LNCaP clone FGC (cell line): Measurements from ENCODE around the gene UBE2J1.

Experiments
- DNase-seq: peaks from one replicate; pipeline ENCODE4 v3.0.0-alpha.2; 2011; ENCODE audit warnings: low read depth
- H3K4me3 ChIP-seq: 2 replicates; pipeline ENCODE4 v1.5.1; 2011; ENCODE audit warnings: mild to moderate bottlenecking, low read depth, low read length, control low read depth
- TF ChIP-seq, protein P1 (sequence below): IDR thresholded peaks from 2 replicates; pipeline ENCODE4 v1.5.1; 2012; ENCODE audit warnings: mild to moderate bottlenecking; ENCODE audit not compliant: control insufficient read depth, insufficient read depth; ENCODE audit errors: extremely low read depth

The UBE2J1 gene

DNA sequence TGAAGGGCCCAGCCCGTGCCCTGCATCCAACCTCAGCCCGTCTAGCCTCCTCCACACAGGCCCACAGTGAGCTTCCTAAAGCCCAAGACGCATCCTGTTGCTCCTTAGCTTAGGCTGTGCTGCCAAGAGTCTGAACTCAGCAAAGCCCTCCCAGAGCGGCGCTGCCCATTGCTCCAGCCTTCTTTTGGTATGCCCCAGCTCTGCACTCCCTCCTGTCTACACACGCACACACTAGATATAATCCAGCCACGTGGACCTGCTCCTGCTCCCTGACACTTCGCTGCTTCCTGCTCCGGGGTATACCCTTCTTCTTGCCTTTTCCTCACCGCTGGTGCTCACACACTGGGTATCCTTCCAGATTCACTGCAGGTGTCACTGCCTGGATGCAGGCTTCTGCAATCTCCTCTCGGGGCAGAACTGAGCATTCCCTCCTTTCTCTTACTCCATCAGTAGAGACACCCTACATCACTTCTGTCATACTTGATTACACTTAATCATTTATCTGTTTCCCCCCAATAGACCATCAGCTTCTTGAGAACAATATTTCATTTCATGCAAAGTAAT is 61.2 kb downstream of the UBE2J1 start:
- no peak overlapping the region for H3K4me3 ChIP-seq
- no peak for DNase-seq
- TF ChIP-seq, protein P1, sequence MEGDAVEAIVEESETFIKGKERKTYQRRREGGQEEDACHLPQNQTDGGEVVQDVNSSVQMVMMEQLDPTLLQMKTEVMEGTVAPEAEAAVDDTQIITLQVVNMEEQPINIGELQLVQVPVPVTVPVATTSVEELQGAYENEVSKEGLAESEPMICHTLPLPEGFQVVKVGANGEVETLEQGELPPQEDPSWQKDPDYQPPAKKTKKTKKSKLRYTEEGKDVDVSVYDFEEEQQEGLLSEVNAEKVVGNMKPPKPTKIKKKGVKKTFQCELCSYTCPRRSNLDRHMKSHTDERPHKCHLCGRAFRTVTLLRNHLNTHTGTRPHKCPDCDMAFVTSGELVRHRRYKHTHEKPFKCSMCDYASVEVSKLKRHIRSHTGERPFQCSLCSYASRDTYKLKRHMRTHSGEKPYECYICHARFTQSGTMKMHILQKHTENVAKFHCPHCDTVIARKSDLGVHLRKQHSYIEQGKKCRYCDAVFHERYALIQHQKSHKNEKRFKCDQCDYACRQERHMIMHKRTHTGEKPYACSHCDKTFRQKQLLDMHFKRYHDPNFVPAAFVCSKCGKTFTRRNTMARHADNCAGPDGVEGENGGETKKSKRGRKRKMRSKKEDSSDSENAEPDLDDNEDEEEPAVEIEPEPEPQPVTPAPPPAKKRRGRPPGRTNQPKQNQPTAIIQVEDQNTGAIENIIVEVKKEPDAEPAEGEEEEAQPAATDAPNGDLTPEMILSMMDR, result no peak

DNA sequence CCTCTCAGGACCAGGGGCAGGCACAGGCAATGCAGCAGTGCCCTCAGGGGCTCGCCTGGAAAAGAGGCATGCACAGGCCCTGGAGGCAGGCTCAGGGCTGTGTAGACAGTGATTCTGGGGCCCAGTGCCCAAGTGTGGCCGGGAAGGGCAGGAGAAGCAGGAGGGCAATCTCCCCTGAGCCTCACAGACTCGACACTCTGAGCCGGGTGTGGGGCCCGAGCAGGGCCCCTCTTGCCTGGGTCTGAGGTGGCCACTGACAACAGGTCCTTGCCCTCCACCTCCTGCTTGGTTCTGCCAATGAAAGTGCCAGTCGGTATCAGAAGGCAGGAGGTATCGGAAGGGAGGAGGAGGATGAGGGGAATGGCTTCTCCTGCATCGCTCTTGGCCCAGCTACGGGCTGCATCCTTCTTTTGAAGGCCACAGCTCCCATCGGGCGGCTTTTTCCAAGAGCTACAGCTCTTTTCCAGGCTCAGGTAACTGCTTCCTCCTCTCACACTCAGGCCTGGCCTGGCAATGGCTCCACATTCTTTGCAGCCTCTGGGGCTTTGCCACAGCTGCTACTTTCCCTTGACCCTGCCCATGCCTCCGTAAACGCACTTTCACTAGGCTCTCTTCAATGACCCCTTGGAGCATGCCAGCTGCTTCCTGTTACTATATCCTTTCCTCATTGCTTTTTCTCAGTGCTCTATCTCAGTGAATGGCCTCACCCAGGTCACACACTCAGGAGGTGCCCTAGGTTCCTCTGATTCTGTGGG is 61.9 kb downstream of the UBE2J1 start:
- DNase-seq, result no peak
- TF ChIP-seq, protein P1, result no peak
- no peak overlapping the region for H3K4me3 ChIP-seq

DNA sequence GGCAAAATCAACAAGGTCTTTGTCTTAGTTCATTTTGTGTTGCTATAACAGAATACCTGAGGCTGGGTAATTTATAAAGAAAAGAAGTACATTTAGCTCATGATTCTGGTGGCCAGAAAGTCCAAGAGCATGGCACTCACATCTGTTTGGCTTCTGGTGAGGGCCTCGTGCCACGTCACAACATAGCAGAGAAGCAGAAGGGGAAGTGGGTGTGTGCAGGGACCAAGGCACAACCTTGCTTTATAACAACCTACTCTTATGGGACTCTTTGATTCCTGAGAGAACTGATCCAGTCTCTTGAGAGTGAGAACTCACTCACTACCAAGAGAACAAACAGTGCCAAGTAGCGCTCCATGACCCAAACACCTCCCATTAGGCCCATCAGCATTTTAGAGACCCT is 62.8 kb downstream of the UBE2J1 start:
- no peak overlapping the region for H3K4me3 ChIP-seq
- no peak for DNase-seq
- TF ChIP-seq, protein P1, result no peak

DNA sequence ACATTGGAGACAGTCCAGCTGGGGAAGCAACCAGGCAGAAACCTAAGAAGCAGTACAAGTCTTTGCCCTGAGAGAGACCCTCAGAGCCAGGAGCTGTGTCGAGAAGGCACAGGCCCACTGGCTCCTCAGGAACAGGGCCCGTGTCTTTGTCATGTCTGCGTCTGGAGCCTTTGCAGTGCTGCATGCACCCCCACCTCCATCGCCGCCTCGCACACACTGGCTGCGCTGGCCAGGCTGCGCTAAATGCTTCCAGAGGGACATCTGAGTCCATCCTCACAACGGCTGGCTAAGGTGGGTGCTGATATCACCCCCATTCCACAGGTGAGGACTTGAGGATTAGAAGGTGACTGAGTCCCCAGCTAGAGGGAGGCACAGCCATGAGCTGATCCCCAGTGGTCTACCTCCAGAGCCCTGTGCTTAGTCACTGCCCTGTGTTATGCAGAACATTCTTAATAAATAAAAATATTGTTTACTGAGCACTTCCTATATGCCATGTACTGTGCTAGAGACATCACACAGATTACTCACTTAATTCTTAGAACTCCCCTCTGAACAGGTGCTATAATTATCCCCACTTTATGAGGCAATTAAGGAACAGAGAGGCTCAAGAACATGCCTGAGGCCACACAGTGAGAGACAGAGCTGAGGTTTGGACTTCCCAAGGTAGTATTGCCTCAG is 65.0 kb downstream of the UBE2J1 start:
- H3K4me3 ChIP-seq, result no peak overlapping the region
- TF ChIP-seq, protein P1, result no peak

DNA sequence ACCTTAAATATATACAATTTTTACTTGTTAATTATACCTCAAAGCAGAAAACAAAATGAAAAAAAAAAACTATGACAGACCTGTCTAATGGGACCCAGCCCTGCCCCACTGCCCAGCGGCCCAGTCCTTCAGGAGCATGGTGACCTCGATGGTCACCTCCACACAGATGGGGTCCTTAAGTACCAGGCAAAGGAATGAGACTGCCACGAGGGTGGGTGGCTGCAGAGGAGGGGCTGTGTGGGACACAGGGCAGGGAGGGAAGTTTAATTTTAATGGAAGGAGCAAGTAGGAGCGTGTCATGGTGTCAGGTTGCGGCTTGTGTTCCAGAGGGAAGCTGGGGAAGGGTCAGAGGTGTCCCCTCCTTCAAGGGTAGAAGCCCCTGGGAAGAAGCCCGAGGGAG is 66.0 kb downstream of the UBE2J1 start:
- no peak overlapping the region for H3K4me3 ChIP-seq
- TF ChIP-seq, protein P1, result no peak
- DNase-seq, result no peak

More for the DNA sequence above, 65.0 kb downstream of the UBE2J1 start:
- no peak for DNase-seq

DNA sequence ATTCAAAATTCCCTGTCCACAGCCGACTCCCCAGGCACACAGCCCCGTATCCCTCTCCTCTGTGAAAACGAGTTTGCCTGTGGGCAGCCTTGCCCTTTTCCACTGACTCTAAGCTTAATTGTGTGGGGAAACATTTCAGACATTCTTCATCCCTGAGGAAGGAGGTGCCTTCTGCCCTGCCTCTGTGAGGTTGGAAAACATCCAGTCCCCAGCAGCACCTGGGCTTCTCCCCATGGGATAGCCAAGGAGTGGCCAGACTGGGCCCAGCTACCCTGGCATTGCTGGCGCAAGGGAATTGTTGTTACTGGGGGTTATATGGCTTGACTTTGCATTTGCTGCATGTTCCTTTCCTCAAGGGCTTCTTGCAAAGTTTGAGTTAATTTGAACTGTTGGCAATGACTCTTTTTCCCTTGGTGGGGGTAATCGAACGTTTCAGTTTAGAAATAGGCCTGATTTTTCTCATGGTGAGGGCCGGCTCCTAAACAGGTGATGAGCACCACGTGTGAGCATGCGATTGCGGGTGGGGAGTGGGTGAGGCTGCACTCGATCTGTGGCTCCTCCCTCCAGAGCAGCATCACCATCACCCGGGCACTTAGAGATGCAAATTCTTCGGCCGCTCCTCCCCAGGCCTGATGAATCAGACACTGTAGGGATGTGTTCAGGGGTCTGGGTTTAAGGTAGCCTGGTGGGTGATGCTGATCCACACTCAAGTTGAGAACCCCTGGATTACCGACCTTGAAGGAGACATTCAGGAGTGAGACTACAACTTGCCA is 67.4 kb downstream of the UBE2J1 start:
- TF ChIP-seq, protein P1, result no peak
- no peak for DNase-seq
- H3K4me3 ChIP-seq, result no peak overlapping the region
